ENCODE results near the gene GALR3.

GALR3 gene

GRCh38 chr22:37803639-37804351, 19.4 kb upstream of the GALR3 start:
- DNase-seq, result no peak

GRCh38 chr22:37804352-37804880, 18.8 kb upstream of the GALR3 start:
- no peak for DNase-seq

GRCh38 chr22:37804881-37805809, 18.0 kb upstream of the GALR3 start:
- DNase-seq, result peak; percentile 84

GRCh38 chr22:37805810-37806277, 17.3 kb upstream of the GALR3 start:
- DNase-seq, result peak; percentile 27

- DNase-seq, result peak; percentile 74
These were observed 16.5 kb upstream of the GALR3 start for GRCh38 chr22:37806409-37807333.

- DNase-seq, result peak; percentile 98
These were observed 15.5 kb upstream of the GALR3 start, which contains the start of gene GCAT for GRCh38 chr22:37807410-37808293. TSS of gene GCAT (plus strand) at chr22:37807934. CDS start at chr22:37807968, 34 bp downstream.

GRCh38 chr22:37808294-37808657, 14.9 kb upstream of the GALR3 start:
- DNase-seq, result no peak

GRCh38 chr22:37809672-37810333, 13.4 kb upstream of the GALR3 start:
- DNase-seq, result no peak

GRCh38 chr22:37811867-37812266, 11.3 kb upstream of the GALR3 start:
- no peak for DNase-seq

GRCh38 chr22:37812869-37813678, 10.1 kb upstream of the GALR3 start:
- DNase-seq, result no peak

- DNase-seq, result no peak
These were observed 7.6 kb upstream of the GALR3 start for GRCh38 chr22:37815593-37815992.

GRCh38 chr22:37816543-37817180, 6.5 kb upstream of the GALR3 start:
- no peak for DNase-seq

GRCh38 chr22:37817705-37818408, 5.3 kb upstream of the GALR3 start:
- peak; percentile 89 for DNase-seq

GRCh38 chr22:37818409-37819104, 4.6 kb upstream of the GALR3 start:
- peak; percentile 88 for DNase-seq

- no peak for DNase-seq
These were observed 4.1 kb upstream of the GALR3 start for GRCh38 chr22:37819105-37819433.

- DNase-seq, result no peak
These were observed 2.8 kb upstream of the GALR3 start for GRCh38 chr22:37820350-37820749.

- DNase-seq, result no peak
These were observed 926 bp upstream of the GALR3 start for GRCh38 chr22:37822079-37822833.

Data from hematopoietic multipotent progenitor cell treated with erythropoietin and hydrocortisone succinate and interleukin-3 and kit ligand, for 4 days (in vitro differentiated cells).